NK-92 treated with Interleukin-12 subunit alpha and Interleukin-12 subunit beta, amount 100 ng/mL, for 24 hours (cell line): Measurements from ENCODE around the gene NUP85.
"Not testable (repeated sequence)": the region's sequence is repeated elsewhere in the genome, so short reads cannot be mapped to it uniquely, and the experiment has no call there.

ENCODE experiments used
- DNase-seq: peaks from one replicate; lab custom pipeline; 2025; lab: John Stamatoyannopoulos, UW

Gene NUP85

GRCh38 chr17:75205793-75206163 lies 299 bp downstream of the NUP85 start:
- DNase-seq, result no peak

GRCh38 chr17:75207050-75207407 lies 1.6 kb downstream of the NUP85 start:
- DNase-seq, result not testable (repeated sequence)

- DNase-seq, result no peak
These were observed 2.3 kb downstream of the NUP85 start for GRCh38 chr17:75207760-75208159.

- DNase-seq, result no peak
These were observed 2.7 kb downstream of the NUP85 start for GRCh38 chr17:75208161-75208560.

GRCh38 chr17:75209061-75209460 lies 3.6 kb downstream of the NUP85 start:
- no peak for DNase-seq

GRCh38 chr17:75218131-75218530 lies 12.7 kb downstream of the NUP85 start:
- no peak for DNase-seq

GRCh38 chr17:75219815-75220214 lies 14.3 kb downstream of the NUP85 start:
- no peak for DNase-seq

GRCh38 chr17:75225016-75225415 lies 19.5 kb downstream of the NUP85 start:
- DNase-seq, result no peak

- DNase-seq, result no peak
These were observed 22.2 kb downstream of the NUP85 start for GRCh38 chr17:75227729-75228128.

- no peak for DNase-seq
These were observed 22.8 kb downstream of the NUP85 start for GRCh38 chr17:75228305-75228704.

- no peak for DNase-seq
These were observed 23.4 kb downstream of the NUP85 start for GRCh38 chr17:75228847-75229246.

GRCh38 chr17:75231071-75231470 lies 25.6 kb downstream of the NUP85 start:
- DNase-seq, result no peak

- no peak for DNase-seq
These were observed 26.4 kb downstream of the NUP85 start for GRCh38 chr17:75231741-75232464.

- no peak for DNase-seq
These were observed 27.3 kb downstream of the NUP85 start for GRCh38 chr17:75232786-75233185.

GRCh38 chr17:75237100-75238014 lies 31.9 kb downstream of the NUP85 start:
- DNase-seq, result no peak

- DNase-seq, result no peak
These were observed 32.6 kb downstream of the NUP85 start for GRCh38 chr17:75238020-75238580.

GRCh38 chr17:75238684-75239191 lies 33.3 kb downstream of the NUP85 start:
- peak; percentile 30 for DNase-seq

- no peak for DNase-seq
These were observed 33.7 kb downstream of the NUP85 start for GRCh38 chr17:75239214-75239613.

GRCh38 chr17:75239778-75240393 lies 34.4 kb downstream of the NUP85 start:
- no peak for DNase-seq

GRCh38 chr17:75240394-75241142 lies 35.1 kb downstream of the NUP85 start:
- DNase-seq, result peak; percentile 14

- no peak for DNase-seq
These were observed 35.6 kb downstream of the NUP85 start for GRCh38 chr17:75241143-75241430.

GRCh38 chr17:75241502-75241901 lies 36.0 kb downstream of the NUP85 start:
- DNase-seq, result no peak
